ENCODE measurements around the gene SLC31A1.

DNA sequence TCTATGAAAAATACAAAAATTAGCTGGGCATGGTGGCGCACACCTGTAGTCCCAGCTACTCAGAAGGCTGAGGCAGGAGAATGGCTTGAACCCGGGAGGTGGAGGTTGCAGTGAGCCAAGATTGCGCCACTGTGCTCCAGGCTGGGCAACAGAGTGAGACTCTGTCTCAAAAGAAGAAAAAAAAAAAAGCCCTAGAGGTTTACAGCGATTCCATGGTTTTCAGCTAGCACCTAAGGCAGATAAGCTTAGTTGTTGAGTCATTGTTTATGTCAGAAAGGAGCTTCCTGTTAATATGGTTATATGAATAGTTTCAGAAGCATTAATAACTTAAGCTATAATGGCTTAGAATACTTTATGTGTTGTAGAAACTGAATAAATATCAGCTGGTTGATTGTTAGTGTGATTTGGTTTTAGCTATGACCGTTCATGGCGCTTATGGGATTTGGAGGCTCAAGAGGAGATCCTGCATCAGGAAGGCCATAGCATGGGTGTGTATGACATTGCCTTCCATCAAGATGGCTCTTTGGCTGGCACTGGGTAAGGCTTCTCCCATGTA is 68.8 kb downstream of the SLC31A1 start:
- TF ChIP-seq, protein P1, sequence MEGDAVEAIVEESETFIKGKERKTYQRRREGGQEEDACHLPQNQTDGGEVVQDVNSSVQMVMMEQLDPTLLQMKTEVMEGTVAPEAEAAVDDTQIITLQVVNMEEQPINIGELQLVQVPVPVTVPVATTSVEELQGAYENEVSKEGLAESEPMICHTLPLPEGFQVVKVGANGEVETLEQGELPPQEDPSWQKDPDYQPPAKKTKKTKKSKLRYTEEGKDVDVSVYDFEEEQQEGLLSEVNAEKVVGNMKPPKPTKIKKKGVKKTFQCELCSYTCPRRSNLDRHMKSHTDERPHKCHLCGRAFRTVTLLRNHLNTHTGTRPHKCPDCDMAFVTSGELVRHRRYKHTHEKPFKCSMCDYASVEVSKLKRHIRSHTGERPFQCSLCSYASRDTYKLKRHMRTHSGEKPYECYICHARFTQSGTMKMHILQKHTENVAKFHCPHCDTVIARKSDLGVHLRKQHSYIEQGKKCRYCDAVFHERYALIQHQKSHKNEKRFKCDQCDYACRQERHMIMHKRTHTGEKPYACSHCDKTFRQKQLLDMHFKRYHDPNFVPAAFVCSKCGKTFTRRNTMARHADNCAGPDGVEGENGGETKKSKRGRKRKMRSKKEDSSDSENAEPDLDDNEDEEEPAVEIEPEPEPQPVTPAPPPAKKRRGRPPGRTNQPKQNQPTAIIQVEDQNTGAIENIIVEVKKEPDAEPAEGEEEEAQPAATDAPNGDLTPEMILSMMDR (IDR thresholded peaks at IDR 0.05; ENCODE audit: low read depth, low read length): no peak
- no peak for TF ChIP-seq EZH2phosphoT487 (IDR thresholded peaks at IDR 0.05; ENCODE audit: low read depth)

Data from OCI-LY3 (cell line).